DOHH2 (cell line): ENCODE measurements around the gene PITRM1.

Experiments
- CTCF ChIP-seq: fragments of 200-600 bp; sonication (generic); IDR thresholded peaks from one replicate; pipeline ENCODE4 v1.5.1; 2014; ENCODE audit warnings: antibody characterized with exemption, mild to moderate bottlenecking, low read depth, low read length; ENCODE audit not compliant: poor library complexity, severe bottlenecking
- EZH2phosphoT487 ChIP-seq: fragments of 200-600 bp; sonication (generic); IDR thresholded peaks from 2 replicates; pipeline ENCODE4 v1.6.1; 2017; ENCODE audit warnings: borderline replicate concordance, mild to moderate bottlenecking, antibody characterized with exemption, low read length, moderate library complexity, mixed read lengths

GRCh38 chr10:3152566-3152935 lies 20.0 kb downstream of the PITRM1 start:
- TF ChIP-seq CTCF (no peak), EZH2phosphoT487 (no peak)
